Panc1 (cell line): Measurements from ENCODE around the gene SDK2. TPM values are rescaled to one million over a fixed set of nuclear protein-coding genes. Genes with fewer than 3 reads are reported as not detected.

Experiments
- ATAC-seq: fragments of 200-7000 bp; cut with Tn5 transposase; 2 replicates; pipeline ENCODE4 v1.9.1; 2020; ENCODE audit warnings: mild to moderate bottlenecking, moderate library complexity
- BruUV-seq: library from RNA; stranded (reverse); fragments of 400-500 nt; replicated peaks from 2 replicates; lab custom pipeline; 2021; lab: Mats Ljungman, UMichigan
- CTCF ChIA-PET: fragments of 300-600 bp; sonication (Branson Sonifier 250); formaldehyde crosslinking; loops from one replicate; lab custom pipeline; 2022; ENCODE audit warnings: antibody characterized with exemption; lab: Charles Lee
- POLR2A ChIA-PET: fragments of 300-600 bp; sonication (Branson Sonifier 250); formaldehyde crosslinking; loops from one replicate; lab custom pipeline; 2022; ENCODE audit warnings: antibody characterized with exemption; lab: Charles Lee
- DNase-seq: peaks from one replicate; pipeline ENCODE4 v3.0.0-alpha.2; 2010; ENCODE audit warnings: low read depth, low spot score
- H3K27ac ChIP-seq: 2 replicates; pipeline ENCODE4 v1.5.1; 2011; ENCODE audit warnings: mild to moderate bottlenecking, low read length, inconsistent platforms
- H3K27me3 ChIP-seq: fragments of 200-500 bp; sonication (Bioruptor generic); 2 replicates; pipeline ENCODE4 v1.6.0; 2014; ENCODE audit warnings: low read length, inconsistent platforms; ENCODE audit not compliant: control insufficient read depth, insufficient read depth
- H3K36me3 ChIP-seq: fragments of 200-500 bp; sonication (Bioruptor generic); 2 replicates; pipeline ENCODE4 v1.5.1; 2014; ENCODE audit warnings: inconsistent platforms, mild to moderate bottlenecking, low read length, moderate library complexity; ENCODE audit not compliant: control insufficient read depth, insufficient read depth
- H3K4me1 ChIP-seq: 2 replicates; pipeline ENCODE4 v1.5.1; 2011; ENCODE audit warnings: inconsistent platforms, mild to moderate bottlenecking, low read length, moderate library complexity; ENCODE audit not compliant: control insufficient read depth, insufficient read depth
- H3K4me3 ChIP-seq, 2 experiments: 2 replicates each; pipeline ENCODE4 v1.5.1; 2011 to 2012; ENCODE audit warnings: low read depth in 2 of 2, low read length in 2 of 2, mild to moderate bottlenecking in 2 of 2, inconsistent platforms in 1 of 2, moderate library complexity in 1 of 2
- H3K9me3 ChIP-seq: fragments of 200-500 bp; sonication (Bioruptor generic); 2 replicates; pipeline ENCODE4 v1.5.1; 2014; ENCODE audit warnings: low read depth, mild to moderate bottlenecking, inconsistent platforms, low read length, moderate library complexity; ENCODE audit not compliant: control insufficient read depth, insufficient read depth
- POLR2AphosphoS5 ChIP-seq: IDR thresholded peaks from 2 replicates; pipeline ENCODE4 v1.6.1; 2012; ENCODE audit warnings: mild to moderate bottlenecking, low read depth, low read length, moderate library complexity
- SIN3A ChIP-seq: IDR thresholded peaks from 2 replicates; pipeline ENCODE4 v1.6.1; 2012; ENCODE audit warnings: low read depth, mild to moderate bottlenecking, low read length, moderate library complexity, borderline replicate concordance; ENCODE audit not compliant: insufficient read depth
- TCF7L2 ChIP-seq: IDR thresholded peaks from 2 replicates; pipeline ENCODE4 v1.6.1; 2011; ENCODE audit warnings: mild to moderate bottlenecking, low read depth, low read length, inconsistent platforms
- in situ Hi-C: cut with HindIII; loops from 2 replicates; pipeline ENCODE4 v1.10.0; 2016; ENCODE audit warnings: low sequenced_read_pairs, low pct_unique_long_range_greater_than_20kb
- intact Hi-C: fragments of 100-400 bp; cut with micrococcal nuclease; formaldehyde crosslinking; loops from one replicate; pipeline ENCODE4 v1.10.0; 2022; ENCODE audit not compliant: unreplicated experiment
- total RNA-seq: library from RNA; stranded (reverse); gene quantifications from one replicate; pipeline ENCODE4 v1.2.1, GENCODE V29; 2021; ENCODE audit not compliant: unreplicated experiment
- TF ChIP-seq, protein P1 (sequence below), 2 experiments: IDR thresholded peaks; 2 replicates each; pipeline ENCODE4 v1.6.1; 2011 to 2012; ENCODE audit warnings: low read depth in 2 of 2, control low read depth in 1 of 2, low read length in 1 of 2, mild to moderate bottlenecking in 1 of 2, moderate library complexity in 1 of 2; ENCODE audit not compliant: insufficient read depth in 1 of 2
- TF ChIP-seq, protein P2 (sequence below): fragments of 450-650 bp; IDR thresholded peaks from 2 replicates; pipeline ENCODE4 v1.5.1; 2017; ENCODE audit warnings: mild to moderate bottlenecking

SDK2 gene
- total RNA-seq, 1 experiment from 2014 or later = 0.41 TPM

DNA sequence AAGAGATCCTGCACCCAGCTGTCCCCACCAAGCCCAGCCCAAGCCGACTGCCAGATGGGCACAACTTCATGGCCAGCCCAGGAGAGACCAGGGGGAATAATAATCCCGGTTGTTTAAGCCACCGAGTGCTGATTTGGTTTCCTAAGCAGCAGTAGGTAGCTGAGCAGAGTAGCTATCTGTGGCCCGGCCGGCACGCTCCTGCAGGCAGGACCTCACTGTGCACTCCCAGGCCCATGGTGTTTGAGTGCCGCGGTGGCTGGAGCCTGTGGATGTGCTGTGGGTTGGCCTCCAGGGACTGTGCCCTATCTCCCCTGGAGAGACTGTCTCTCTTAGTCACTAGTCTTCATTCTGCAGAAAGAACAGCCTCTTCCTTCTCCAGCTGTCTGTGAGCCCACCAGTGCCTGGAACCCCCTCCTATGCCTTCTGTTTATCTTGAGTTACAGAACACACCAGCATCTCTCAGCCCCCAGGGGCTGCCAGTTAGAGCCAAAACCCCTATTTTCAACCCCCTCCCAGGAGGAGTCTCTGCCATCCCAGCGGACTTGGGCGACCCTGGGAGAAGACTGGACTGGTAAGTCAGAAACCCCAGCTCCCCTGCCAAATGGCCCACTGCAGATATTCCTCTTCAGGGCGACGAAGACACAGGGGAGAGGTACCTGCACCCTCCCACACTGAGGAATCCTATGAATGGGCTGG, 152.0 kb downstream of the SDK2 start:
- H3K4me3 ChIP-seq = no peak overlapping the region
- H3K27me3 ChIP-seq = peaks cover 23% of the 10 kb centered on the region; the same call in 1 of the 2 replicates
- H3K9me3 ChIP-seq = no peaks in the 10 kb centered on the region
- H3K27ac ChIP-seq = no peak overlapping the region
- DNase-seq (no peak), ATAC-seq (no peak)
- no TSS peak for BruUV-seq
- intact Hi-C loops (no loop called here), in situ Hi-C loops (no loop called here)
- H3K4me1 ChIP-seq = no peaks in the 10 kb centered on the region
- no peak for TF ChIP-seq TCF7L2
- TF ChIP-seq, protein P1, sequence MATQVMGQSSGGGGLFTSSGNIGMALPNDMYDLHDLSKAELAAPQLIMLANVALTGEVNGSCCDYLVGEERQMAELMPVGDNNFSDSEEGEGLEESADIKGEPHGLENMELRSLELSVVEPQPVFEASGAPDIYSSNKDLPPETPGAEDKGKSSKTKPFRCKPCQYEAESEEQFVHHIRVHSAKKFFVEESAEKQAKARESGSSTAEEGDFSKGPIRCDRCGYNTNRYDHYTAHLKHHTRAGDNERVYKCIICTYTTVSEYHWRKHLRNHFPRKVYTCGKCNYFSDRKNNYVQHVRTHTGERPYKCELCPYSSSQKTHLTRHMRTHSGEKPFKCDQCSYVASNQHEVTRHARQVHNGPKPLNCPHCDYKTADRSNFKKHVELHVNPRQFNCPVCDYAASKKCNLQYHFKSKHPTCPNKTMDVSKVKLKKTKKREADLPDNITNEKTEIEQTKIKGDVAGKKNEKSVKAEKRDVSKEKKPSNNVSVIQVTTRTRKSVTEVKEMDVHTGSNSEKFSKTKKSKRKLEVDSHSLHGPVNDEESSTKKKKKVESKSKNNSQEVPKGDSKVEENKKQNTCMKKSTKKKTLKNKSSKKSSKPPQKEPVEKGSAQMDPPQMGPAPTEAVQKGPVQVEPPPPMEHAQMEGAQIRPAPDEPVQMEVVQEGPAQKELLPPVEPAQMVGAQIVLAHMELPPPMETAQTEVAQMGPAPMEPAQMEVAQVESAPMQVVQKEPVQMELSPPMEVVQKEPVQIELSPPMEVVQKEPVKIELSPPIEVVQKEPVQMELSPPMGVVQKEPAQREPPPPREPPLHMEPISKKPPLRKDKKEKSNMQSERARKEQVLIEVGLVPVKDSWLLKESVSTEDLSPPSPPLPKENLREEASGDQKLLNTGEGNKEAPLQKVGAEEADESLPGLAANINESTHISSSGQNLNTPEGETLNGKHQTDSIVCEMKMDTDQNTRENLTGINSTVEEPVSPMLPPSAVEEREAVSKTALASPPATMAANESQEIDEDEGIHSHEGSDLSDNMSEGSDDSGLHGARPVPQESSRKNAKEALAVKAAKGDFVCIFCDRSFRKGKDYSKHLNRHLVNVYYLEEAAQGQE (IDR thresholded peaks at IDR 0.05; ENCODE audit: insufficient read depth in 1 of 2, low read depth in 2 of 2, low read length in 1 of 2) = no peak
- CTCF ChIA-PET = interaction anchor here (0.6 kb wide), 1 partner anchor 12 kb away, joined by 4 read pairs; no protein-coding TSS in a partner anchor
- POLR2A ChIA-PET = no interaction called here
- H3K36me3 ChIP-seq = no peaks in the 10 kb centered on the region

DNA sequence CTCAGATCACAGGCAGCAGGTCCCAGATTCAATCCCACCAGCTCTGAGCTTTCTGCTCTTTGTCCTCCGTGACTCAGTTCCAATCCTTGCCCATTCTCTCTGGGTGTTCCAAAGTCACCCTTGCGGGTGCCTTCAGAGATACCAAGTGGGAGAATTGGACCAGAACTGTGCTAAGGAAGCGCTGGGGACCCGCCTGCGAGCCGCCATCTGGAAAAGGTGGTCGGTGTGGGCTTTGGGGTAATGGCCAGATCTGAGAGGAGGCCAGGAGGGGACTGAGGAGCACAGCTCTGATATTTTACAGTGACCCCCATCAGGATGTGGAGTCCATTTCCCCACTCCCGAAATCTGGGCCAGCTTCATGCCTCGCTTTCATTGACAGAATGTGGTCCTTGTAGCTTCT, 152.6 kb downstream of the SDK2 start:
- no peak for DNase-seq
- Histone ChIP-seq H3K27me3 (peaks cover 20% of the 10 kb centered on the region; the same call in 1 of the 2 replicates), H3K4me1 (no peaks in the 10 kb centered on the region), H3K9me3 (no peaks in the 10 kb centered on the region), H3K4me3 (no peak overlapping the region), H3K36me3 (no peaks in the 10 kb centered on the region), H3K27ac (no peak overlapping the region)
- ChIA-PET CTCF (no interaction called here), POLR2A (no interaction called here)
- no peak for ATAC-seq
- in situ Hi-C loops = no loop called here
- intact Hi-C loops = no loop called here
- no TSS peak for BruUV-seq
- TF ChIP-seq, protein P1 (IDR thresholded peaks at IDR 0.05; ENCODE audit: insufficient read depth in 1 of 2, low read depth in 2 of 2, low read length in 1 of 2) = no peak
- TF ChIP-seq POLR2AphosphoS5 (no peak), SIN3A (no peak), TCF7L2 (no peak)
- TF ChIP-seq, protein P2, sequence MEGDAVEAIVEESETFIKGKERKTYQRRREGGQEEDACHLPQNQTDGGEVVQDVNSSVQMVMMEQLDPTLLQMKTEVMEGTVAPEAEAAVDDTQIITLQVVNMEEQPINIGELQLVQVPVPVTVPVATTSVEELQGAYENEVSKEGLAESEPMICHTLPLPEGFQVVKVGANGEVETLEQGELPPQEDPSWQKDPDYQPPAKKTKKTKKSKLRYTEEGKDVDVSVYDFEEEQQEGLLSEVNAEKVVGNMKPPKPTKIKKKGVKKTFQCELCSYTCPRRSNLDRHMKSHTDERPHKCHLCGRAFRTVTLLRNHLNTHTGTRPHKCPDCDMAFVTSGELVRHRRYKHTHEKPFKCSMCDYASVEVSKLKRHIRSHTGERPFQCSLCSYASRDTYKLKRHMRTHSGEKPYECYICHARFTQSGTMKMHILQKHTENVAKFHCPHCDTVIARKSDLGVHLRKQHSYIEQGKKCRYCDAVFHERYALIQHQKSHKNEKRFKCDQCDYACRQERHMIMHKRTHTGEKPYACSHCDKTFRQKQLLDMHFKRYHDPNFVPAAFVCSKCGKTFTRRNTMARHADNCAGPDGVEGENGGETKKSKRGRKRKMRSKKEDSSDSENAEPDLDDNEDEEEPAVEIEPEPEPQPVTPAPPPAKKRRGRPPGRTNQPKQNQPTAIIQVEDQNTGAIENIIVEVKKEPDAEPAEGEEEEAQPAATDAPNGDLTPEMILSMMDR = no peak
